ENCODE data around the gene ZNF607.
"Not testable (repeated sequence)": the region's sequence is repeated elsewhere in the genome, so short reads cannot be mapped to it uniquely, and the experiment has no call there.

ZNF607 gene

GRCh38 chr19:37719111-37719926 lies at the start of gene ZNF607:
TSS of gene ZNF607 (minus strand) at chr19:37719761. CDS start at chr19:37711618, 8,143 bp downstream.
- DNase-seq (ENCODE audit: low spot score) = peak; percentile 92

GRCh38 chr19:37763488-37763887 lies 43.9 kb upstream of the ZNF607 start:
- DNase-seq (ENCODE audit: low spot score) = no peak

- DNase-seq (ENCODE audit: low spot score) = not testable (repeated sequence)
These were observed 38.1 kb upstream of the ZNF607 start for GRCh38 chr19:37757683-37758082.

- DNase-seq (ENCODE audit: low spot score) = no peak
These were observed 18.8 kb upstream of the ZNF607 start for GRCh38 chr19:37738371-37738770.

- DNase-seq (ENCODE audit: low spot score) = no peak
These were observed 5.6 kb upstream of the ZNF607 start for GRCh38 chr19:37725181-37725580.

GRCh38 chr19:37719927-37720265 lies 335 bp upstream of the ZNF607 start:
- DNase-seq (ENCODE audit: low spot score) = no peak

GRCh38 chr19:37718304-37718703 lies 1.3 kb downstream of the ZNF607 start:
- no peak for DNase-seq (ENCODE audit: low spot score)

GRCh38 chr19:37716140-37716539 lies 3.4 kb downstream of the ZNF607 start:
- no peak for DNase-seq (ENCODE audit: low spot score)

GRCh38 chr19:37706052-37706605 lies 13.4 kb downstream of the ZNF607 start:
- DNase-seq (ENCODE audit: low spot score) = no peak

GRCh38 chr19:37699057-37699456 lies 20.5 kb downstream of the ZNF607 start:
- no peak for DNase-seq (ENCODE audit: low spot score)

GRCh38 chr19:37698216-37698615 lies 21.3 kb downstream of the ZNF607 start:
- DNase-seq (ENCODE audit: low spot score) = no peak

GRCh38 chr19:37695144-37695899 lies 24.2 kb downstream of the ZNF607 start:
- DNase-seq (ENCODE audit: low spot score) = no peak

GRCh38 chr19:37692956-37693620 lies 26.5 kb downstream of the ZNF607 start:
- DNase-seq (ENCODE audit: low spot score) = peak; percentile 77

- DNase-seq (ENCODE audit: low spot score) = peak; percentile 74
These were observed 27.6 kb downstream of the ZNF607 start for GRCh38 chr19:37691881-37692504.

- no peak for DNase-seq (ENCODE audit: low spot score)
These were observed 36.0 kb downstream of the ZNF607 start for GRCh38 chr19:37683520-37683919.

GRCh38 chr19:37669450-37669914 lies 50.1 kb downstream of the ZNF607 start:
- DNase-seq (ENCODE audit: low spot score) = no peak

GRCh38 chr19:37657157-37657556 lies 62.4 kb downstream of the ZNF607 start:
- DNase-seq (ENCODE audit: low spot score) = not testable (repeated sequence)

GRCh38 chr19:37655689-37656371 lies 63.7 kb downstream of the ZNF607 start:
- DNase-seq (ENCODE audit: low spot score) = peak; percentile 79

GRCh38 chr19:37655301-37655688 lies 64.3 kb downstream of the ZNF607 start, which contains the start of gene ZFP30:
TSS of gene ZFP30 (minus strand) at chr19:37655465. CDS start at chr19:37647822, 7,643 bp downstream.
- peak; percentile 89 for DNase-seq (ENCODE audit: low spot score)

GRCh38 chr19:37654629-37655300 lies 64.8 kb downstream of the ZNF607 start:
- DNase-seq (ENCODE audit: low spot score) = peak; percentile 37

GRCh38 chr19:37654118-37654517 lies 65.4 kb downstream of the ZNF607 start:
- no peak for DNase-seq (ENCODE audit: low spot score)
